Endodermal cell (in vitro differentiated cells): Measurements from ENCODE around the gene FAM8A1. TPM values are rescaled to one million over a fixed set of nuclear protein-coding genes. Genes with fewer than 3 reads are reported as not detected.
A peak's percentile ranks its signal among the peaks of the same experiment; 100 is the strongest.
"Not testable (repeated sequence)": the region's sequence is repeated elsewhere in the genome, so short reads cannot be mapped to it uniquely, and the experiment has no call there.

Experiments
- DNase-seq: peaks from one replicate; pipeline ENCODE4 v3.0.0-alpha.2; 2017
- H3K27ac ChIP-seq: 2 replicates; pipeline ENCODE4 v1.5.1; 2013; ENCODE audit warnings: mild to moderate bottlenecking, low read depth, low read length, moderate library complexity
- H3K27me3 ChIP-seq: 2 replicates; pipeline ENCODE4 v1.6.1; 2013; ENCODE audit warnings: mild to moderate bottlenecking, low read length, moderate library complexity; ENCODE audit not compliant: insufficient read depth, control insufficient read depth, poor library complexity, severe bottlenecking
- H3K36me3 ChIP-seq: 2 replicates; pipeline ENCODE4 v1.7.0; 2013; ENCODE audit warnings: mild to moderate bottlenecking, low read length, moderate library complexity; ENCODE audit not compliant: control insufficient read depth, insufficient read depth
- H3K4me1 ChIP-seq: one replicate; pipeline ENCODE4 v1.7.0; 2013; ENCODE audit warnings: low read length; ENCODE audit not compliant: control insufficient read depth, insufficient read depth
- H3K4me3 ChIP-seq: 2 replicates; pipeline ENCODE4 v1.5.1; 2013; ENCODE audit warnings: mild to moderate bottlenecking, low read length, moderate library complexity
- H3K9ac ChIP-seq: 2 replicates; pipeline ENCODE4 v1.6.1; 2013; ENCODE audit warnings: mild to moderate bottlenecking, low read length, moderate library complexity; ENCODE audit not compliant: poor library complexity, severe bottlenecking; ENCODE audit errors: extremely low read depth
- H3K9me3 ChIP-seq: 2 replicates; pipeline ENCODE4 v1.6.1; 2013; ENCODE audit warnings: mild to moderate bottlenecking, low read length, moderate library complexity; ENCODE audit not compliant: control insufficient read depth
- H3K27ac Mint-ChIP-seq: 2 replicates; pipeline ENCODE4 v1.8.0; 2020; ENCODE audit warnings: mixed read lengths
- H3K27me3 Mint-ChIP-seq: 2 replicates; pipeline ENCODE4 v1.8.0; 2021; ENCODE audit warnings: mild to moderate bottlenecking, mixed read lengths; ENCODE audit not compliant: insufficient read depth
- H3K36me3 Mint-ChIP-seq: 2 replicates; pipeline ENCODE4 v1.8.0; 2020; ENCODE audit warnings: low read depth, mixed read lengths
- H3K4me1 Mint-ChIP-seq: 2 replicates; pipeline ENCODE4 v1.8.0; 2020; ENCODE audit warnings: mixed read lengths
- H3K4me3 Mint-ChIP-seq: 2 replicates; pipeline ENCODE4 v1.8.0; 2020; ENCODE audit warnings: mild to moderate bottlenecking, moderate library complexity, mixed read lengths
- H3K9me3 Mint-ChIP-seq: 2 replicates; pipeline ENCODE4 v1.8.0; 2020; ENCODE audit warnings: mild to moderate bottlenecking, mixed read lengths
- WGBS, 2 experiments: methylation state at CpG; one replicate each; pipeline versions ENCODE4 v1.1.5 to v1.1.7; 2013; ENCODE audit warnings: missing lambda C conversion rate in 2 of 2, mixed read lengths in 1 of 2; ENCODE audit not compliant: insufficient coverage in 1 of 2, insufficient read length in 1 of 2; 5-methylcytosine and 5-hydroxymethylcytosine counted together
- total RNA-seq, 2 donors: library from RNA; stranded (reverse); fragmentation: NEBNext Ultra II Directional in 1 of 2; extraction: Animal tissue kit (Norgen Biotek cat#: 25700) in 1 of 2; gene quantifications; 2 replicates in 1 of 2; 3 replicates in 1 of 2; pipeline ENCODE4 v1.2.1, GENCODE V29; 2021
- TF ChIP-seq, protein P1 (sequence below): fragments of 200-600 bp; sonication (generic); conservative IDR thresholded peaks from 2 replicates; pipeline ENCODE4 v1.5.0; 2021; ENCODE audit warnings: antibody characterized with exemption, mild to moderate bottlenecking

FAM8A1 gene
- total RNA-seq, 2 donors from 2014 or later = 10.4 to 12.1 TPM

DNA sequence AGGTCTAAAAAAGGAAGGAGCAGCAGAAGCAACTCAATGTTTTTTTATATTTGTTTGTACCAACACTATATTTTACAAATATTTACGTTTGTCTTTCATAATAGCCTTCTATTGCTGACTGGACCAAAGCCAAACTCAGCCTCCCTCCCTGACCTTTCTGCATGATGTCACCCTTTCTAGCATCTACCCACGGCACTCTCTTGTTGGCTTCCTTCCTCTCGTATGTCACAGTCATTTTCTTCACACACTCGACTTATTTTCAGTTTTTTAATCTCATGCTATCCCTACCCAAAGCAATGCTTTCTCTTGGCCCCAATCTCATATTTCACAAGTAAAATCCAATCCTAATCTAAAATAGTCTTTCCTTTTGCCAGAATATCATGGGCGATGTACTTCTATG, 16.3 kb upstream of the FAM8A1 start:
- Histone ChIP-seq H3K4me1 (no peaks in the 10 kb centered on the region), H3K27ac (no peak overlapping the region), H3K9me3 (peaks cover 4% of the 10 kb centered on the region), H3K27me3 (no peaks in the 10 kb centered on the region), H3K4me3 (no peak overlapping the region), H3K36me3 (no peaks in the 10 kb centered on the region), H3K9ac (no peak overlapping the region)
- no peaks in the 10 kb centered on the region for H3K36me3 Mint-ChIP-seq
- H3K27me3 Mint-ChIP-seq = peaks cover 4% of the 10 kb centered on the region
- H3K27ac Mint-ChIP-seq = no peak overlapping the region
- peaks cover 4% of the 10 kb centered on the region for H3K4me1 Mint-ChIP-seq
- TF ChIP-seq, protein P1, sequence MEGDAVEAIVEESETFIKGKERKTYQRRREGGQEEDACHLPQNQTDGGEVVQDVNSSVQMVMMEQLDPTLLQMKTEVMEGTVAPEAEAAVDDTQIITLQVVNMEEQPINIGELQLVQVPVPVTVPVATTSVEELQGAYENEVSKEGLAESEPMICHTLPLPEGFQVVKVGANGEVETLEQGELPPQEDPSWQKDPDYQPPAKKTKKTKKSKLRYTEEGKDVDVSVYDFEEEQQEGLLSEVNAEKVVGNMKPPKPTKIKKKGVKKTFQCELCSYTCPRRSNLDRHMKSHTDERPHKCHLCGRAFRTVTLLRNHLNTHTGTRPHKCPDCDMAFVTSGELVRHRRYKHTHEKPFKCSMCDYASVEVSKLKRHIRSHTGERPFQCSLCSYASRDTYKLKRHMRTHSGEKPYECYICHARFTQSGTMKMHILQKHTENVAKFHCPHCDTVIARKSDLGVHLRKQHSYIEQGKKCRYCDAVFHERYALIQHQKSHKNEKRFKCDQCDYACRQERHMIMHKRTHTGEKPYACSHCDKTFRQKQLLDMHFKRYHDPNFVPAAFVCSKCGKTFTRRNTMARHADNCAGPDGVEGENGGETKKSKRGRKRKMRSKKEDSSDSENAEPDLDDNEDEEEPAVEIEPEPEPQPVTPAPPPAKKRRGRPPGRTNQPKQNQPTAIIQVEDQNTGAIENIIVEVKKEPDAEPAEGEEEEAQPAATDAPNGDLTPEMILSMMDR = no peak
- 67 to 77% methylated on average over 3 to 5 of the region's 5 CpGs for WGBS, 2 experiments
- DNase-seq = no peak
- peaks cover 8% of the 10 kb centered on the region for H3K9me3 Mint-ChIP-seq
- no peak overlapping the region for H3K4me3 Mint-ChIP-seq

DNA sequence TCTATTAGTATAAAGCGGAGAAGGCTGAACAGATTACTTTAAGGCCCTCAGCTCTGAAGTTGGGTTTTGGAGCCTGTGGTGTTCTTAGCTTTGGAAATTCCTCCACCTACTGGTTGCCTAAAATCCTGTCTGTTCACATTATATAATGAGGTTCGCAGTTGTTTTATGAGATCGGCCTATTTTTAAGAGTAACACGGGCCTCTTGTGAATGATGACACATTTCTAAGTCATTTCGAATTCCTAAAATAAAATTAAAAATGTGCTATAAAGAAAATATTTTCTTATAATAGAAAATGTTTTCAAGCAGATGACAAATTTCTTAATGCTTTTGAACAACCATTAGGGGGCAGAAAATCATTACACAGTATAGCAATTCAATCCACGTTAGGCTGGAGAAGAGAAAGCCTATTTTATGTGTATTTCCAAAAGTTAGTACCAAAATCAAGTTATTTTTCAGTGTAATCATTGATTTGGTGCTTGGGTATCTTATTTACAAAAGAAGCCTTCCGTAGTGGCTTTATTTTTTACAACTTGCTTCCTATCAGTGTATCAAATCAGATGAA, 15.8 kb upstream of the FAM8A1 start:
- TF ChIP-seq, protein P1 = peak; percentile 94
- Histone ChIP-seq H3K27me3 (no peaks in the 10 kb centered on the region), H3K4me3 (no peak overlapping the region), H3K27ac (no peak overlapping the region), H3K9ac (no peak overlapping the region), H3K36me3 (no peaks in the 10 kb centered on the region), H3K9me3 (no peaks in the 10 kb centered on the region), H3K4me1 (no peaks in the 10 kb centered on the region)
- Mint-ChIP-seq H3K27me3 (peaks cover 4% of the 10 kb centered on the region), H3K36me3 (no peaks in the 10 kb centered on the region), H3K4me1 (peaks cover 4% of the 10 kb centered on the region), H3K9me3 (peaks cover 8% of the 10 kb centered on the region), H3K27ac (no peak overlapping the region), H3K4me3 (no peak overlapping the region)
- WGBS, 2 experiments = 47% methylated on average over 6 of the region's 7 CpGs; no CpG with 5 or more reads in 1 of the 2 experiments
- peak; percentile 53 for DNase-seq

DNA sequence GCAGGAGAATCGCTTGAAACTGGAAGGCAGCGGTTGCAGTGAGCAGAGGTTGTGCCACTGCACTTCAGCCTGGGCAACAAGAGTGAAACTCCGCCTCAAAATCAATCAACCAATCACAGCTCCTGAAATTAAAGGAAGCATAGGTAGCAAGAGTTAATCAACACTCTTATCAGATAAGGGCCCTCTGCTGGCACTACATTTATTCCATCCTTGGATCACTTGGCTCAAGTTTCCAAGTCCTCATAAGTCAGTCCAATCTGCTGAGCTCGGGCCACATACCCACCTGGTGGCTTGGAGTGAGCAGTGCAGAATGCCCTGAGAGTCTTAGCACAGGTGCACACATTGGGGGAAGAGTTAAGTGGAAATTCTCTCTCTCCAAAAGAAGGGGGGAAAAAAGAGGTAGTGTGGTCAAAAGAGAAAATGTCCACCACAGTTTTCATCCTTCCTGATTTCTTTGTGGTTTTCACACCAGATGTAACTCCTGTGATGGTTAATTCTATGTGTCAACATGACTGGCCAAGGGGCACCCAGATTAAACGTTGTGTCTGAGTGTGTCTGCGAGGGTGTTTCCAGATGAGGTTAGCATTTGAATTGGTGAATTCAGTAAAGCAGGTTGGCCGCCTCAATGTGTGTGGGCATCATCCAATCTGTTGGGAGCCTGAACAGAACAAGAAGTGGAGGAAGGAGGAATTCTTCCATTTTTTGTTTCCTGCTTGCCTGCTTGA, 14.2 kb upstream of the FAM8A1 start:
- Histone ChIP-seq H3K27me3 (no peaks in the 10 kb centered on the region), H3K9me3 (no peaks in the 10 kb centered on the region), H3K27ac (no peak overlapping the region), H3K4me3 (no peak overlapping the region), H3K4me1 (no peaks in the 10 kb centered on the region), H3K9ac (no peak overlapping the region), H3K36me3 (no peaks in the 10 kb centered on the region)
- Mint-ChIP-seq H3K4me1 (peaks cover 4% of the 10 kb centered on the region), H3K9me3 (peaks cover 5% of the 10 kb centered on the region), H3K36me3 (no peaks in the 10 kb centered on the region), H3K27ac (no peak overlapping the region), H3K4me3 (no peak overlapping the region), H3K27me3 (peaks cover 4% of the 10 kb centered on the region)
- TF ChIP-seq, protein P1 = peak; percentile 68
- 87 to 91% methylated on average over 7 of the region's 7 CpGs for WGBS, 2 experiments
- DNase-seq = peak; percentile 74

DNA sequence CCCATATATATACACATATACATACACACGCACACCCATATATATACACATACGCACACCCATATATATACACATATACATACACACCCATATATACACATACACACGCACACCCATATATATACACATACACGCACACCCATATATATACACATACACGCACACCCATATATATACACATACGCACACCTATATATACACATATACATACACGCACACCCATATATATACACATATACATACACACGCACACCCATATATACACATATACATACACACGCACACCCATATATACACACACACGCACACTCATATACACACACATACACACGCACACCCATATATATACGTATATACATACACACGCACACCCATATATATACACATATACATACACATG, 13.5 kb upstream of the FAM8A1 start:
- WGBS, 2 experiments = 93 to 96% methylated on average over 11 to 13 of the region's 13 CpGs
- H3K27ac ChIP-seq, H3K4me3 Mint-ChIP-seq: not testable (repeated sequence)

More for the DNA sequence above, 13.5 kb upstream of the FAM8A1 start:
- DNase-seq, H3K36me3 ChIP-seq, H3K27me3 ChIP-seq, H3K4me1 Mint-ChIP-seq, H3K27me3 Mint-ChIP-seq, H3K9ac ChIP-seq, H3K9me3 Mint-ChIP-seq, H3K36me3 Mint-ChIP-seq, H3K9me3 ChIP-seq, H3K27ac Mint-ChIP-seq, H3K4me1 ChIP-seq, H3K4me3 ChIP-seq: not testable (repeated sequence)
